GM12875 (cell line): Measurements from ENCODE around the gene MEG3.
A peak's percentile ranks its signal among the peaks of the same experiment; 100 is the strongest.

Source experiments
- H3K4me3 ChIP-seq: one replicate; pipeline ENCODE4 v1.5.1; 2011; ENCODE audit warnings: low read depth, low read length, control low read depth
- CTCF ChIP-seq: IDR thresholded peaks from 2 replicates; pipeline ENCODE4 v1.5.1; 2011; ENCODE audit warnings: low read depth, mild to moderate bottlenecking, control low read depth, inconsistent platforms, low read length, moderate library complexity, borderline replicate concordance; ENCODE audit not compliant: insufficient read depth

Gene MEG3

DNA sequence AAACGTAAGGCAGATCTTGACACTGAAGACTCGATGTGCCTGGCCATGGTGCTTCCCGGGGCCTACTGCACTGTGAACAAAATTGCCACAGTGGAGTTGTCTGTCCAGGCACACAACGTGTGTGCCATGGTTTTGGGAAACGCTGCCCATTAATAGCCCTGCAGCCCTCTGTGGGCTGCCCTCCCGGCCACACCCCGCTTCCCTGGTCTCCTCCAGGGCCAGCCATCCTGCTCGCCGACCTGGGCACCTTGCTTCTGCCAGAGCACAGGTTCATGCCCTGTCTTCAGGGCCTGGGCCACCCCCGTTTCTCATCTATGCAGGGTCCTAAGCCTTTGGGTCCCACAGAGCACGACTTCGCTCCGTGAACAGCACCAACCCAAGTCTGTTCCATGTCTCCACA is 18.9 kb downstream of the MEG3 start:
- no peak for TF ChIP-seq CTCF
- H3K4me3 ChIP-seq, result no peak overlapping the region

DNA sequence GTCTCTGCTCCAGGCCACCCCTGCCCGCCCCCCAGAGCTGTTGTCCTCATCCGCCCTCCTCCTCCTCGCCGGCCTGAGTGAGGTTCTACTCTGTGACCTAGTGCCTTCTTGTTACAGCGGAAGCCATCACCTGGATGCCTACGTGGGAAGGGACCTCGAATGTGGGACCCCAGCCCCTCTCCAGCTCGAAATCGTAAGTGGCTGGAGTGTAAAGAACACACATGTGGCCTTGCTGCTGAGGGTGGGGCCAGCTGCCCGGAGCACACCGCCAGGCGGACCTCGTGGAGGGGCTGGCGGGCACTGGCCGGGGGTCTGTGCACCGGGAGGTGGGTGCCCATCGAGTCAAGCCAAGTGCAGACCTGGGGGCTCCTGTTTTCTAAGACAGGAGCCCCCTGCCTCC is 19.4 kb downstream of the MEG3 start:
- TF ChIP-seq CTCF, result no peak
- H3K4me3 ChIP-seq, result no peak overlapping the region

- no peak overlapping the region for H3K4me3 ChIP-seq
- no peak for TF ChIP-seq CTCF
Observed at GRCh38 chr14:100846309-100846859, 20.5 kb downstream of the MEG3 start.

DNA sequence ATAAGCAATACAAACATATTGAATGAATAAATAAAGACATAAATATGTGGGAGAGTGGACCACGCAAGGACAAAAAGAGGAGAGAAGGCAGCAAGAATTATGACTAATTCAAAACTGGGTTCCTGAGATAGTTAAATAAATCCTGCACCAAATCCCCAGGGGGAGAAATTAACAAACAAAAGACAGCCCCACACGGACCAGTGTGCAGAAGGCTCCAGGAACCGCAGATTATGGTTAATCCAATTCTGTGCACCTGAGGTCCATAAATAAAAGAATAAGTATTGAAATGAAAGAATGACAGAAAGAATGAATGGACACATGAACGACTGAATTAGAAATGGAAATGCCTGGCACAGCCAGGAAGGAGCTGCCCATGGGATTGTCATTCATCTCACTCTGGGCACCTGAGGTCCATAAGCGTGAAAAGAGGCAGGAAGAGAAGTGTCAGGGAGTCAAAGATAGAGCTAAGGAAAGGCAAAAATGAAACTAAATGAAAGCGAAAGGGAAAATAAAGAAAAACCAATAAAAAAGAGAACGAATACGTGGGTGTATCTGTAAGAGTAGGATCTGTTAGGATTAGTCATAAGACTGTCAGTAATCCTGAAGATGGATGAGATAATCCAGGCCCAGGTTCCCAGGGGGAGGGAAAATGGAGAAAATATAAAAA is 23.3 kb downstream of the MEG3 start:
- no peak overlapping the region for H3K4me3 ChIP-seq
- TF ChIP-seq CTCF, result no peak

DNA sequence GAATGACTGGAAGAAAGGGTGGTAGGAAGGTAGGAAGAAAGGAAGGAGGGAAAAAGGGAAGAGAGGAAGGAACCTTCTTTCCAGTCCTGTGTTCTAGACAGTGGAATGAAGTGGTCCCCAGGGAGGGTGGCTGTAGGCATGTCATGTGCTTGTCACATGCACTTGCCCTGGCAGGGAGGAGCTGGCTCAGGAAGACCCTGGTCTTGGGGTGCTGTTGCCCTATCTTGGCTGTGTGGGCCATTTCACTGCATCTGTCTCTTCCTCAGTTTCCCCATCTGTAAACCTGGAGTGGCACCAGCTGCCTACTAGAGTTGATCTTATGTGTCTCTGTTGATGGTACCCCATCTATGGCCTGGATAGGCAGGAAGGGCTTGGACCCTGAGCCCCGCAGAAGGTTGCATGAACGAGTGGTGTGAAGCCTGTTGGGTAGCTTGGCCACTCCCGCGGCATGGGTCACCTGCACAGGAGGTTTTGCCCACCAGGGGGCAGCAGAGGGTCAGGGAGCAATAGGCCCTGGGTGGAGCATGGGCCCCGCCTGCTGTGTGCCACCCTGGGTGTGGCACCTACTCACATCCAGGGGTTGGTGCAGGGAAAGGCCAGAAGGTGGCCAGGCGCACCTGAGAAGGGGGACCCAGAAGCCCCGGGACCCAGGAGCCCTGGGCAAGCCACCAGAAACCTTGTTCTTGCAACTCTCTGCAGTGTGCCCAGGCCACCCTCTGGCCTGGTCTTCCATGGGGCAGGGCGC is 25.1 kb downstream of the MEG3 start:
- no peak overlapping the region for H3K4me3 ChIP-seq
- TF ChIP-seq CTCF, result peak; percentile 91

DNA sequence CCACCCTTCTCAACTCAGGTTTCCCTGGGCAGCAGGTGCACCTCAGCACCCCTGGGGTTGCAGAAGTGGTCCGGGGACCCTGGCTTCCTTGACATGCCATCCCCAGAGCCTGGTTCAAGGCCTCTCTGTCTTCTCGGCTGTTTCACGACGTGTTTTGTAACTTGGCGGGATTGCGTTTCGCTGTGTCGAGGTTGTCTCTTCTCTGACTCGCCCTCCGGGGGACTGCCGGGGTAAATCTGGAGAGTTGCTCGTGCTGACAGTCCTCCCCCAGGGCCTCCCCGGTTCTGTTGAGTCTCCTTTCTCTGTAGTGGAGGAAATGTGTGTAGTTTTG is 25.6 kb downstream of the MEG3 start:
- H3K4me3 ChIP-seq, result no peak overlapping the region
- no peak for TF ChIP-seq CTCF
